GM12891 (cell line): Measurements from ENCODE around the gene OPCML.

Source experiments
- DNase-seq: peaks from one replicate; pipeline ENCODE4 v3.0.0; 2011; ENCODE audit warnings: low spot score; ENCODE audit not compliant: insufficient read length
- FAIRE-seq: peaks from 2 replicates; lab custom pipeline; 2011; peaks lifted over from hg19 to GRCh38; lab: Jason Lieb, UNC
- PAX5 ChIP-seq: IDR thresholded peaks from 2 replicates; pipeline ENCODE4 v1.6.1; 2011; ENCODE audit warnings: low read length, moderate library complexity, mild to moderate bottlenecking; ENCODE audit not compliant: insufficient read depth, severe bottlenecking
- POLR2A ChIP-seq: IDR thresholded peaks from 2 replicates; pipeline ENCODE4 v1.6.1; 2011; ENCODE audit warnings: low read depth, low read length, control low read depth
- POLR2AphosphoS5 ChIP-seq: IDR thresholded peaks from 2 replicates; pipeline ENCODE4 v1.6.1; 2011; ENCODE audit warnings: low read depth, low read length, control low read depth
- POU2F2 ChIP-seq: IDR thresholded peaks from 2 replicates; pipeline ENCODE4 v1.6.1; 2011; ENCODE audit warnings: low read depth, mild to moderate bottlenecking, control low read depth, low read length, moderate library complexity
- SPI1 ChIP-seq: IDR thresholded peaks from 2 replicates; pipeline ENCODE4 v1.6.1; 2011; ENCODE audit warnings: low read depth, low read length, control low read depth
- TAF1 ChIP-seq: IDR thresholded peaks from 2 replicates; pipeline ENCODE4 v1.6.1; 2011; ENCODE audit warnings: low read depth, low read length, control low read depth

Gene OPCML

DNA sequence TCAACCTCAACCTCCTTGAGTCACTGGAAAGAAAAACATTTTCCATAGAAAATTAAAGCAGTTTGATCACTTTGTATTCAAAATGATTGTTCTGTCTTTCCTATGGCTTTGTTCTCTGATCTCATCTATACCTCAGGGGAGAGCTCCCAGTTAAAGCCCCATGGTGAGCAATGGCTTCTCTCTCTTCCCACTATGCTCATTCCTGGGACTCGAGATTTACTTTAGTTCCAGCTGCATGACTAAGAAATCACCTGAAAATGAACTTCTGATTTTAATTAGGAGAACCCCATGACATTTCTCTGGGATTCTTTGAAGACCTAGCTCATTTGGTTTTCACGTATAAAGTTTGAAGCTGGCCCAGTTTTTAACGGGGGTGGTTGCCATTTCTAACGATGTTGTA is 921.5 kb downstream of the OPCML start:
- FAIRE-seq, result no peak
- DNase-seq, result no peak
- TF ChIP-seq POU2F2 (no peak), POLR2A (no peak), TAF1 (no peak), POLR2AphosphoS5 (no peak)

DNA sequence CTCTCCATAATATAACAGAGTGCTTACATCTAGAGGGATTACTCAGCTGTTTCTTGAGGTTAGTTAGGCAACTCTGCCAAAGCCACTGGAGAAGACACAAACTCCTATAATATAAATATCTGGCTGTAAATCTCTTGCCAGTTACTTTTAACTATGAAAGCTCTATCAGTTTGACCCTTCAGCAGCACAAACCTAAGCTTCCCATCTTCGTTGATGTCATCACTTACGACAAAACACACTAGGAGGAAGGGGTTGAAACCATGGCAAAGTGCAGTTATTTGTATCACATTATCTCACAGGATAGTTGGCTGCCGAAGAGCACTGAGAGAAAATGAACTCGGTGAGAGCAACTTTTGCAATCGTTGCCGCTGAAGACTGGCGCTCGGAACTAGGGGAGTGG is 922.1 kb downstream of the OPCML start:
- TF ChIP-seq POLR2AphosphoS5 (no peak), POU2F2 (no peak), TAF1 (no peak), PAX5 (no peak), SPI1 (no peak), POLR2A (no peak)
- no peak for FAIRE-seq
- no peak for DNase-seq

DNA sequence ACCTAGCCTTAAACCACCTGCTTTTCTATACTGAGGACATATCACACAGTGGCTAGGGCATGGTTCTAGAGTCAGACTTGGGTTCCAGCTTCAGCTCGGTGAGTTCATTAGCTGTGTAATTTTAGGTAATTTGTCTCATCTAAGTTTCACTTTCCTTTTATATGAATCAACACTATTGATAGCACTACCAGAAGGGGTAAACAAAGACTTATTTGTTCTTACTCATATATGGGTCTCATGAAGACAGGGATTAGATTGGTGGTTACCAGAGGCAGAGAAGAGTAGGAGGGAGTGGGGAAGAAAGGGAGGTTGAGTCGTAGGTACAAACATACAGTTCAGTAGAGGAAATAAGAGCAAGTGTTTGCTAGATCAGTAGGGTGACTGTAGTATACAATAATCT is 924.7 kb downstream of the OPCML start:
- no peak for FAIRE-seq
- TF ChIP-seq POLR2AphosphoS5 (no peak), PAX5 (no peak), POLR2A (no peak), SPI1 (no peak)
- no peak for DNase-seq

DNA sequence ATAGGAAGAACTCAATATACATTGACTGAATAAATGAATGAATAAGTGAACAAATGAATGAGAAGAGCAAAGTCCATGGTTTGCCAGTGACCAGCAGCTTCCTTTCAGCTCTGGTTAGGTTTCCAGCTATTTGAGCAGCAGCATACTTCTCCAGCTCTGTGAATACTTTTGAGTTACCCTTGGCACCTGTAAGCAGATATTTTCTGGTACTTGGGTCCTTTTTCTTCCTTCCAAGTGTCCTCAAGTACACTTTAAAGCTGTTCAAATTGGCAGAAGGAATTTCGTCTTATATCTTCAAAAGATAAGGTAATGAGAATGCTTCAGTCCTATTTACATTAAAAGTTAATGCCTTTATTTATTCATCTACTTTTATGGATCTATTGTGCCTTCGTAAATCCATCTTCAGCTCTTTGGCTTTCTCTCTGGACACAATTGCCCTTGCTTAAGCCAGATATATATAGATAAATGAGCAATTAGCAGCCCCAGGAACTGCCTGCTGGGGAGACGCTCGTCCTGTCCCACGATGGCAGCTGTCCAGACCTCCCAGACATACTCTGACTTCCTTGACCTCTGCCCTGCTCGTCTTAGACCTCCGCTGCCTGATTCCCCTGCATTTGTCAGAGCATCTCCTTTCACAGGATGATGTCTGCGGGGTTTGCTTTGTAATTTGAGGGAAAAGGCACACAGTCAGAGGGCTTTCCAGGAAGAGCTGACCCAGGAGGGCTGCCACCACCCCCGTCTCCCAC is 926.3 kb downstream of the OPCML start:
- TF ChIP-seq SPI1 (no peak), POU2F2 (no peak)
- DNase-seq, result no peak
- FAIRE-seq, result no peak

DNA sequence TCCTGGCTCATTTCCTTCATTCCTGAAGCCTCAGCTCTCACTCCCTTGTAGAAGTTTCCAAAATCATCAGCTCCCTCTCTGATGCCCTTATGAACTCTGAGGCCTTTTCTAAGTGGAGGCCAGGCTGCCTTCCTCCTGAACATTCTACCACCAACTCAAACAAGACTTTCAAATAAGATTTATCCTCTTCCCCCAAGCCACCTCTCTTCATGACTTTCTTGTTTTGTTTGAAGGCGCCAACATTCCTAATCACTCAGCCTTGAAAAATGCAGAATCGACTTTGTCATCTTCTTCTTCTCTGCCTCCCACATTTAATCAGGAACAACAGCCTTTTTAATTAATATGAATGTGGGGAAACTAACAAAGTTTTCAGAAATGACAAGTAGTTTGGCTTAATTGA is 927.9 kb downstream of the OPCML start:
- no peak for DNase-seq
- TF ChIP-seq POLR2A (no peak), PAX5 (no peak), TAF1 (no peak), SPI1 (no peak), POLR2AphosphoS5 (no peak), POU2F2 (no peak)
- FAIRE-seq, result no peak

DNA sequence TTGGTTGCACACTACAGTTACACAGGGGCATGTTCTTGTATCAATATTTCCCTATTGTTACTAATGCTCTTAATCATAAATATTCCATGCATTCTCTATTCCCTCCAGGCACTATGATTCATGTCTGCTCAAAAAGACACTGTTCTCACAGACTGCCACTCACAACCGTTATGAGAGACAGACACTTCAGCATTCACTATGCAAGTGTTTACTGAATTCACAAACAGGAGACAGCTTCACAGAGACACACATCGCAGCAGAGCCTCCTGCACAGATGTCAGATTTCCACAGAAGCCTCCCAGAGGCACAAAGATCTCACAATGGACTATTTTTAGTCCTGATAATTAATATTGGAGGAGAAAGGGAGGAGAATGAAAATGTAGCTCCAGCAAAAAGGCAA is 930.4 kb downstream of the OPCML start:
- FAIRE-seq (no peak), DNase-seq (no peak)
- no peak for TF ChIP-seq TAF1
- TF ChIP-seq POLR2AphosphoS5, result no peak
- no peak for TF ChIP-seq PAX5
- TF ChIP-seq POU2F2, result no peak

DNA sequence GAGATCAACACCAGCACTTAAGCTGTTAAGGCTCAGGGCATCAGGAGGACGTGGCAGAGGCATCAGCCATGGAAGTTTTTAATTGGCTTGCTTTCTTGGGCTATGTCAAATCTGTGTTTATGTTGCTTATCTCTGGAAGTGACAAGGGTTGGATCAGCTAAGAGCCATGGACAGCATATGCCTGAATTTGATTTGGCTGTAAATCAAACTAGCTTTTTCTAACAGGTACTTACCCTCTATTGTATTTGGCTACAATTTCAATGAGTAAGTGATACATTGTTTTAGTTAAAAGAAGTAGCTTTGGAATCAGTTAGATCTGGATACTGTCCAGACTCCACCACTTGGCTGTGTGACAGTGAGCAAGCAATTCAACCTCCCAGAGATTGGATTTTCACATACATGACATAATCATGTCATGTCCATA is 936.6 kb downstream of the OPCML start:
- FAIRE-seq (no peak), DNase-seq (no peak)
- TF ChIP-seq SPI1 (no peak), POU2F2 (no peak), TAF1 (no peak), PAX5 (no peak), POLR2A (no peak), POLR2AphosphoS5 (no peak)

DNA sequence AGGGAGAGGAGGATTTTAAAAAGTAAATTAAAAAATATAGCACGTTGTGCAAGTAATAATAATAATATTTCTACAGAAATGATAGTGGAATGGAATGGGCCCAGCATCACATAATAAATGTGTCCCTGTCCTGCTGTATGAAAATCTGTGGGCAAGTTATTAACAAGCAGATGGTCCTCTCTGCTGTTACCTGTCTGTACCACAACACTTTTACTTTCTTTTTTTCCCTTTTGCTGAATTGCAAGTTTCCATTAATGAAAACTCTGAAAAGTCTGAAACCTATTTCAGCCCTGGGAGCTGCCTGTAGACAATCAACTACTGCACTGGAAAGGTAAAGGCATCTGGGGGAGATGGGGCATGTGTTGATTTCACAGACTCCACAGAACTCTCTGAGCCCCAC is 937.1 kb downstream of the OPCML start:
- TF ChIP-seq SPI1 (no peak), POLR2AphosphoS5 (no peak), TAF1 (no peak), POU2F2 (no peak), POLR2A (no peak), PAX5 (no peak)
- FAIRE-seq (no peak), DNase-seq (no peak)

DNA sequence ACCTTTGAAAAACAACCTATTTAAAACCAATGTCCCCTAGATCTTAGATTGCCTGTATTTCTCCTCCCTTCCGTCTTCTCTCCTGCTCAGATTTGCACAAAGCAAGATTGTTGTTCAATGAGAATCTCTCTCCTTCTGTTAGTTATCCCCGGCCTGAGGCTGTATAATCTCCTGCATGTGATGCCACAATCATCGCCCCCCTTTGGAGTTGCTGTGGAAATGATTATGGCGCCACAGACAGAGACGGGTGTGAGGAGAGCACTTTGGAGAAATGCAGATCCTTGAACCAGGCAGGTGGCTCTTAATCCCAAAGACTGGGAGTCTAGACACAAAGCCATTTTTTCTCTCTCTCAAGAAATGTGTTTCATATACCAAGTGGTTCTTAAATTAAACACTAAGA is 941.3 kb downstream of the OPCML start:
- DNase-seq (no peak), FAIRE-seq (no peak)
- TF ChIP-seq PAX5 (no peak), POU2F2 (no peak), POLR2A (no peak), TAF1 (no peak), POLR2AphosphoS5 (no peak), SPI1 (no peak)

DNA sequence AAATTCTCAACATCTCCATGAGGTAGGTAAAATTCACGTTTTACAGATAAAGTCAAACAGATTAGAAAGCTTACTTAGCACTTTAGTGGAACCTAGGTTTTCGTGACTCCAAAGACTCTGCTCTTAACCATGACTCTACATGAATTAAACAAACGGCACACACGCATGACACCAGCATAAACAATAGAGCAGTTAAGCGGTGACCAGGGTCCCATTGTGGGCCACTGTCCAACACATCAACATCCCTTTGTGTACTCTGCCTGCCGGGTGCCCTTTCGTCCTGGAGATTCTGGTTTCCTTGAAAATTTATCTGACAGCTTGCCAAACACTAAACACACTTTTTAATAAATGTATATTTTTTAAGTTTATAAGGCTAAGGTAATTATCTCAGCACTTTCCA is 941.7 kb downstream of the OPCML start:
- no peak for FAIRE-seq

More for the DNA sequence above, 941.7 kb downstream of the OPCML start:
- no peak for TF ChIP-seq POLR2AphosphoS5
- TF ChIP-seq POU2F2, result no peak
- no peak for TF ChIP-seq PAX5
- no peak for TF ChIP-seq POLR2A
- no peak for TF ChIP-seq SPI1
- no peak for TF ChIP-seq TAF1
- no peak for DNase-seq
